DMS 273 treated with DMSO at 0.1 percent for 48 hours (cell line): ENCODE results near the gene MYO9B.
"Not testable (repeated sequence)": the region's sequence is repeated elsewhere in the genome, so short reads cannot be mapped to it uniquely, and the experiment has no call there.

Source experiments
- DNase-seq: peaks from one replicate; lab custom pipeline; 2025; lab: John Stamatoyannopoulos, UW

Gene MYO9B

GRCh38 chr19:17148130-17148529 is 72.6 kb downstream of the MYO9B start:
- DNase-seq: no peak

DNA sequence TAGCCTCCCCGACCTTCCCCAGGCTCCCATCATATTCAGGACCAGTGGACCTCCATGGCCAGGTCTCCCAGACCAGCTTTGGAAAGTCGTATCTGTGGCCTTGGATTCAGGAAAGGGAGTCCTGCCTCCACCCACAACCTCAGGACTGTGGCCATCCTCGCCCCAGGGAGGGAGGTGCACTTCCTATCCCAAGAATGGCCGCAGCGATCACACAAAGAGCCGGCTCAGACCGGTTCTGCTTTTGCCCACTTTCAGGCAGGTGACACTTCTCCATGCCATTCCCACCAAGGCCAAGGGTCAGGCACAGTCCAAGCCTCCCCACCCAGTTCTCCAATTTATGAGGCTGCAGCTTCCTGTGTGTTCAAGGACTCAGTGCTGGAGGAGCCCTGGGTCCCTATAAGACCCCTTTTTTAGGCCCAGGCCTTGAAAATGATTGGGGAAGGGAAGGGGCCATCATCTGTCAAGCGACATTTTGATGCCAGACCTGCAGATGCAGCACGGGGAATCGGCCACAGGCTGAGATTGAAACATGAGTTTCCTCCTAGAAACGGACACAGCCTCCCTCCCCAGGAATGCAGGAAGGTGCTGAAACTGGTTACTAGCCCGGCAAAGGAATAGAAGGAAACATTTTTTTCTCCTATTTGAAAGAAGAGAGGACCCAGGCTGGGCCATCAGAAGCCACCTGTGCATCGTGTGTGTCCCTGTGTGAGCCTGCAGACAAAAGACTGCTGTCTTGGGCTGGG is 74.0 kb downstream of the MYO9B start:
- no peak for DNase-seq

GRCh38 chr19:17153996-17154395 is 78.4 kb downstream of the MYO9B start:
- no peak for DNase-seq

DNA sequence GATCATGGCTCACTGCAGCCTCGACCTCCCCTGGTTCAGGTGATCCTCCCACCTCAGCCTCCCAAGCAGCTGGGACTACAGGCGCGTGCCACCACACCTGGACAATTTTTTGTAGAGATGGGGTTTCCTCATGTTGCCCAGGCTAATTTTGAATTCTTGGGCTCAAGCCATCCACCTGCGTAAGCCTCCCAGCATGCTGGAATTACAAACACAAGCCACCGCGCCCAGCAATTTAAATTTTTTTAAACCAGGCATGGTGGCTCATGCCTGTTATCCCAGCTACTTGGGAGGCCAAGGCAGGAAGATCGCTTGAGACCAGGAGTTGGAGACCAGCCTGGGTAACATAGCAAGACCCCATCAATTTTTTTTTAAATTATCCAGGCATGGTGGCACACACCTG is 79.7 kb downstream of the MYO9B start:
- no peak for DNase-seq

- DNase-seq: no peak
Measured at GRCh38 chr19:17156296-17156946, 80.8 kb downstream of the MYO9B start.

DNA sequence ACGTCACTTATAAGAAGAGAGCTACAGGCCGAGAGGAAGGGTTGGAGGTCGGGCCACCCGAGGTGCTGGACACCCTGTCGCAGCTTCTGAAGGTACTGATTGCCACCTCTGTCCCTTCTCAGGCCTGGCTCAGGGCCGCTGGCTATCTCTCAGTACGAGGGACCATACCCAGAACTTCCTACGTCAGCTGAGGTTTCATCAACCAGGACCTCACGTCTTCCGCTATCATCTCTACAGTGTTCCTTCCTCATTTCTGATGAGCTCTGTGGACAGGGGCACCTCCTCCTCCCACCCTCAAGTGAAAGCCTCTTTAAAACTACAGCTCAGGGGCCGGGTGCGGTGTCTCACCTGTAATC is 81.3 kb downstream of the MYO9B start:
- DNase-seq: no peak

- DNase-seq: no peak
Measured at GRCh38 chr19:17158584-17158983, 83.0 kb downstream of the MYO9B start.

- no peak for DNase-seq
Measured at GRCh38 chr19:17159466-17160393, 84.2 kb downstream of the MYO9B start.

- no peak for DNase-seq
Measured at GRCh38 chr19:17160908-17161307, 85.3 kb downstream of the MYO9B start.

DNA sequence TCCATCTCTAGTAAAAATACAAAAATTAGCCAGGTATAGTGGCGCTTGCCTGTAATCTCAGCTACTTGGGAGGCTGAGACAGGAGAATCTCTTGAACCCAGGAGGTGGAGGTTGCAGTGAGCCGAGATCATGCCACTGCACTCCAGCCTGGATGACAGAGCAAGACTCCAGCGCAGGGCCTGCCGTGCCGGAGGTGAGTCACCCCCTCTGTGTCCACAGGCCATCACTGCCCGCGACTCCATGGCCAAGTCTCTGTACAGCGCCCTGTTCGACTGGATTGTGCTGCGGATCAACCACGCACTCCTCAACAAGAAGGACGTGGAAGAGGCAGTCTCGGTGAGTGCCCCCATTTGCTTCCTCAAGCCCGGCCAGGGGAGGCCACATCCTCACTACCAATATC is 86.6 kb downstream of the MYO9B start:
- DNase-seq: not testable (repeated sequence)

GRCh38 chr19:17162580-17162979 is 87.0 kb downstream of the MYO9B start:
- no peak for DNase-seq

DNA sequence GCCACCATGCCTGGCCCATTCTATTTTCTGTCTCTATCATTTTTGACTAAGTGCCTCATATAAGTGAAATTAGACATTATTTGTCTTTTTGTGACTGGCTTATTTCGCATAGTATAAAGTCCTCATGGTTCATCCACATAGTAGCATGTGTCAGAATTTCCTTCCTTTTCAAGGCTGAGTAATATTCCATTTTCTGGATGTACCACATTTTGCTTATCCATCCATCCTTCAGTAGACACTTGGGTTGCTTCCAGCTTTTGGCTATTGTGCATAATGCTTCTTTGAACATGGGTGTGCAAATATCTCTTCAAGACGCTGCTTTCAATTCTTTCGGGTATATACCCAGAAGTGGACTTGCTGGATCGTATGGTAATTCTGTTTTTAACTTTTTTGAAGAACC is 88.1 kb downstream of the MYO9B start:
- no peak for DNase-seq

DNA sequence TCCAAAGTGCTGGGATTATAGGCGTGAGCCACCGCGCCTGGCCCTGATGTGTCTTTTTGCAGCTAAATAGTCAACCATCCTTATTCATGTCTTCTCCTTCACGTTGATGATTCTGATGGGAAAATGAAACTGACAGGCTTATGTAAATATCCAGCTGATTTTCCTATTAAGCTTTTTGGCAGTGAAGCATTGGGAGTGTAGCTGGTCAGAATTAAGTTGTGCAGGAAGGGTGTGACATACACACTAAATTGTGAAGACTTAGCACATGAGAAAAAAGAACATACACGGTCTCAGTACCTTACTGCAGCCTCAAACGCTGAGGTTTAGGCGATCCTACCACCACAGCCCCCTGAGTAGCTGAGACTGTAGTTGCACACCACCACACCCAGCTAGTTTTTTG is 89.1 kb downstream of the MYO9B start:
- DNase-seq: no peak

GRCh38 chr19:17165715-17166114 is 90.1 kb downstream of the MYO9B start:
- no peak for DNase-seq

DNA sequence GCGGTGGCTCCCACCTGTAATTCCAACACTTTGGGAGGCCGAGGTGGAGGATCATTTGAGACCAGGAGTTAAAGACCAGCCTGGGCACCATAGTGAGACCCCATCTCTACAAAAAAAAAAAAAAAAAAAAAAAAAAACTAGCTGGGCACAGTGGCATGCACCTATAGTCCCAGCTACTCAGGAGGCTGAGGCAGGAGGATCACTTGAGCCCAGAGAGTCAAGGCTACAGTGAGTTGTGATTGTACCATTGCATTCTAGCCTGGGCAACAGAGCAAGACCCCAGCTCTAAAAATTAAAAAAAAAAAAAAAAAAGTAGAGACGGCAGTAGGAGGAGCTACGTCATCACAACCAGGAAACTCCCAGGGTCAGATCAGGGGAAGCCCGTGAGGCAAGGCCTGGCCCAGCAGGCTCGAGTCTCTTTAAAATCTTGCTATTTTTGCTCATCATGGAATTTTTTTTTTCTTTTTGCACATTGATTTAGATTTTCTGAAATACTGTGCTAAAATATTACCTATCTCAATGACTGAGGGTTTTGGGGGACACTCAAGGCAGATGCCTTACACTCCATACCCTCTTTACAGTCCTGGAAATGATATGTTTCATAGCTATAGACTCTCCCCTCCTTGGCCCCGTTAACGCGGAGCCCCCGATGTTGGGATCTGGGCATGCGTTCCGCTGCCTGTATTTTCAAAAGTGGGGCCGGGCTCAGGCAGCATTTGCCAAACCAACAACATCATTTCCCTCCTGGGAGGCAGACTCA is 95.1 kb downstream of the MYO9B start:
- DNase-seq: no peak

DNA sequence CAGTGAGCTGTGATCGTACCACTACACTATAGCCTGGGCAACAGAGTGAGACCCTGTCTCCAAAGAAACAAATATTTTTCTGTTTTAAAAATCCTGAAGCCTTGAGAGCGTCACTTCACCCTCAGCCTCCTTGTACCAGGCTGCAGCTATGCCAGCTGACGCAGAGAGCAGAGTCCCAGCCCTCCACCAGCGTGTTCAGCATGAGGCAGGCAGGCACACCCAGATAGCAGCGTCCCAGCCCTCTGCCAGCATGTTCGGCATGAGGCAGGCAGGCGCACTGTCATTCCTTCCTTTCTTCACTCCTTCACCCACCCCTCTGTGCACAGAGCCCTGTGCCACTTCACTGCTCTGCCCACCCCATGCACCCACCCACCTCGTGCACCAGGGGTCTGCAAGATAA is 96.3 kb downstream of the MYO9B start:
- DNase-seq: no peak

- DNase-seq: no peak
Measured at GRCh38 chr19:17172624-17173345, 97.2 kb downstream of the MYO9B start.

DNA sequence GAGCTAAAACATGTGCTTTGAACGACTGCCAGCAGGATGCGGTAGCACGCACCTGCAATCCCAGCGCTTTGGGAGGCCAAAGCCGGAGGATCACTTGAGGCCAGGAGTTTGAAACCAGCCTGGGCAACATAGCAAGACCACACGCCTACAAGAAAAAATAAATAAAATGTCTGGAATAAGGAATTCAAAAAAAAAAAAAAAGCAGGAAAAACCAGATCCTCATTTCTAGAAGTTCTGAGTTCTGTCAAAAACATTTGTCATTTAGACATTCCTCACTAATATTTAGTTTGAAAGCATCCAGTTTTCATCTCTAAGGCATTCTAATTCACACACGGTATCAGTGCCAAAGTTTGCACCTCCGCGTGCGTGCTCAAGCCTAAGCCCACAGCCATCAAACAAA is 102.7 kb downstream of the MYO9B start:
- no peak for DNase-seq

- no peak for DNase-seq
Measured at GRCh38 chr19:17180997-17181702, 105.6 kb downstream of the MYO9B start.

GRCh38 chr19:17183271-17183761 is 107.7 kb downstream of the MYO9B start:
- no peak for DNase-seq
